Endothelial cell (in vitro differentiated cells): ENCODE results near the gene PAPPA2. TPM values are rescaled to one million over a fixed set of nuclear protein-coding genes. Genes with fewer than 3 reads are reported as not detected.

Source experiments
- DNase-seq: peaks from one replicate; pipeline ENCODE4 v3.0.0; 2021; ENCODE audit warnings: low spot score
- H3K27ac Mint-ChIP-seq: one replicate; pipeline ENCODE4 v1.8.0; 2021; ENCODE audit warnings: mixed read lengths, inconsistent platforms; ENCODE audit not compliant: unreplicated experiment
- H3K27me3 Mint-ChIP-seq: one replicate; pipeline ENCODE4 v1.8.0; 2021; ENCODE audit warnings: mild to moderate bottlenecking, moderate library complexity, mixed read lengths, inconsistent platforms; ENCODE audit not compliant: unreplicated experiment
- H3K36me3 Mint-ChIP-seq: one replicate; pipeline ENCODE4 v1.8.0; 2021; ENCODE audit warnings: mild to moderate bottlenecking, low read depth, mixed read lengths, inconsistent platforms; ENCODE audit not compliant: unreplicated experiment
- H3K4me1 Mint-ChIP-seq: one replicate; pipeline ENCODE4 v1.8.0; 2021; ENCODE audit warnings: mild to moderate bottlenecking, mixed read lengths, inconsistent platforms; ENCODE audit not compliant: unreplicated experiment
- H3K4me3 Mint-ChIP-seq: one replicate; pipeline ENCODE4 v1.8.0; 2021; ENCODE audit warnings: mild to moderate bottlenecking, mixed read lengths, inconsistent platforms; ENCODE audit not compliant: unreplicated experiment
- H3K9me3 Mint-ChIP-seq: one replicate; pipeline ENCODE4 v1.8.0; 2021; ENCODE audit warnings: mixed read lengths, inconsistent platforms; ENCODE audit not compliant: unreplicated experiment
- CTCF ChIP-seq: fragments of 200-600 bp; sonication (generic); IDR thresholded peaks from one replicate; pipeline ENCODE4 v1.5.0; 2021; ENCODE audit warnings: antibody characterized with exemption; ENCODE audit not compliant: unreplicated experiment
- total RNA-seq: library from RNA; stranded (reverse); fragmentation: NEBNext Ultra II Directional; extraction: Animal tissue kit (Norgen Biotek cat#: 25700); gene quantifications from one replicate; pipeline ENCODE4 v1.2.1, GENCODE V29; 2021; ENCODE audit not compliant: unreplicated experiment

Gene PAPPA2
- total RNA-seq, 1 donor from 2014 or later = 0.33 TPM

GRCh38 chr1:176783309-176783708 is 320.3 kb downstream of the PAPPA2 start:
- Mint-ChIP-seq H3K4me1 (no peaks in the 10 kb centered on the region), H3K4me3 (no peak overlapping the region)

GRCh38 chr1:176785056-176785455 is 322.1 kb downstream of the PAPPA2 start:
- H3K4me1 Mint-ChIP-seq = peaks cover 3% of the 10 kb centered on the region
- H3K27me3 Mint-ChIP-seq = no peaks in the 10 kb centered on the region
- H3K4me3 Mint-ChIP-seq = no peak overlapping the region
- no peaks in the 10 kb centered on the region for H3K36me3 Mint-ChIP-seq
- DNase-seq = no peak
- H3K9me3 Mint-ChIP-seq = no peaks in the 10 kb centered on the region
- no peak overlapping the region for H3K27ac Mint-ChIP-seq
- TF ChIP-seq CTCF = no peak

More at GRCh38 chr1:176783309-176783708, 320.3 kb downstream of the PAPPA2 start:
- H3K27me3 Mint-ChIP-seq = no peaks in the 10 kb centered on the region
- no peak for TF ChIP-seq CTCF
- H3K9me3 Mint-ChIP-seq = no peaks in the 10 kb centered on the region
- no peak overlapping the region for H3K27ac Mint-ChIP-seq
- no peaks in the 10 kb centered on the region for H3K36me3 Mint-ChIP-seq
- DNase-seq = no peak

DNA sequence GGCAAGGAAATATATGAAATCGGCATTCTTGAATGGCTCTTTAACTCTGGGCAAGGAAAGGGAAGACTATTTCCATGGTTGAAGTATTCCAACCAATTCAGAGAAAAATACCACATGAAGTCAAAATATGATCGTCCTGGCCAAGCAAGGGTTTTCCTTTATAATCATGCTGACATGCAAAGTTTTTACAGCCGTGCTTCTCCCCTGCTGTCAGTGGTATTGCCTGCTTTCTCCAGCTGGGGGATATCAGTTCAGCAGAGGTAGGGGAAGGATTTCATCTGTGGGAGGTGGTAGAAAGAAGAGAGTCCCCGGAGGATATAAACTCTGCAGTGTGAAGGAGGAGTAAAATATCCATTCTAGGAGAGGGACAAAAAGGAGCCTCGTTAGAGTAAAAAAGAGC is 322.8 kb downstream of the PAPPA2 start:
- no peaks in the 10 kb centered on the region for H3K9me3 Mint-ChIP-seq
- no peak for DNase-seq
- TF ChIP-seq CTCF = no peak
- no peaks in the 10 kb centered on the region for H3K36me3 Mint-ChIP-seq
- no peak overlapping the region for H3K27ac Mint-ChIP-seq
- H3K27me3 Mint-ChIP-seq = no peaks in the 10 kb centered on the region
- H3K4me1 Mint-ChIP-seq = peaks cover 9% of the 10 kb centered on the region
- no peak overlapping the region for H3K4me3 Mint-ChIP-seq

GRCh38 chr1:176786274-176786673 is 323.3 kb downstream of the PAPPA2 start:
- DNase-seq = no peak
- Mint-ChIP-seq H3K9me3 (no peaks in the 10 kb centered on the region), H3K27me3 (no peaks in the 10 kb centered on the region), H3K4me3 (no peak overlapping the region), H3K27ac (no peak overlapping the region), H3K4me1 (peaks cover 9% of the 10 kb centered on the region), H3K36me3 (no peaks in the 10 kb centered on the region)
- TF ChIP-seq CTCF = no peak

DNA sequence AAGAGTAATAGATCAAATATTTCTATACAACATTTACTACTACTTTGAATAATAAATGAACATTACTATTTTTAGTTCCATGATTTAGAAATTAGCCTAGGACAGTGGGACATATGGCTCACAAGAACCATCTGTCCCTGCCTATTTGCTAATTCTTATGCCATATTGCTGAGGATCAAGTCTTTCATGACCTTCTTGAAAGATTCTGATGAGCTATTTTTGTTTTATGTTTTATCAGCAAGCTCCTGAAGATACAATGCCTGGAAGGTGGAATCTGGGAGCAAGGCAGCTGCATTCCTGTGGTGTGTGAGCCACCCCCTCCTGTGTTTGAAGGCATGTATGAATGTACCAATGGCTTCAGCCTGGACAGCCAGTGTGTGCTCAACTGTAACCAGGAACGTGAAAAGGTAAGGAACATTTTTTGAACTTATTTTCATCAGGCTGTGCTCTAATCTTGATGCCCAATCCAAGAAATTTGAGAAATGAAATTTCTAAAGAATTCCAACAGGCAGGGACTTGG is 326.7 kb downstream of the PAPPA2 start:
- no peak for TF ChIP-seq CTCF
- H3K36me3 Mint-ChIP-seq = no peaks in the 10 kb centered on the region
- H3K27me3 Mint-ChIP-seq = no peaks in the 10 kb centered on the region
- peaks cover 9% of the 10 kb centered on the region for H3K4me1 Mint-ChIP-seq
- H3K4me3 Mint-ChIP-seq = no peak overlapping the region
- H3K27ac Mint-ChIP-seq = no peak overlapping the region
- H3K9me3 Mint-ChIP-seq = no peaks in the 10 kb centered on the region
- no peak for DNase-seq
